Measurements from ENCODE around the gene DPF3.

Gene DPF3

DNA sequence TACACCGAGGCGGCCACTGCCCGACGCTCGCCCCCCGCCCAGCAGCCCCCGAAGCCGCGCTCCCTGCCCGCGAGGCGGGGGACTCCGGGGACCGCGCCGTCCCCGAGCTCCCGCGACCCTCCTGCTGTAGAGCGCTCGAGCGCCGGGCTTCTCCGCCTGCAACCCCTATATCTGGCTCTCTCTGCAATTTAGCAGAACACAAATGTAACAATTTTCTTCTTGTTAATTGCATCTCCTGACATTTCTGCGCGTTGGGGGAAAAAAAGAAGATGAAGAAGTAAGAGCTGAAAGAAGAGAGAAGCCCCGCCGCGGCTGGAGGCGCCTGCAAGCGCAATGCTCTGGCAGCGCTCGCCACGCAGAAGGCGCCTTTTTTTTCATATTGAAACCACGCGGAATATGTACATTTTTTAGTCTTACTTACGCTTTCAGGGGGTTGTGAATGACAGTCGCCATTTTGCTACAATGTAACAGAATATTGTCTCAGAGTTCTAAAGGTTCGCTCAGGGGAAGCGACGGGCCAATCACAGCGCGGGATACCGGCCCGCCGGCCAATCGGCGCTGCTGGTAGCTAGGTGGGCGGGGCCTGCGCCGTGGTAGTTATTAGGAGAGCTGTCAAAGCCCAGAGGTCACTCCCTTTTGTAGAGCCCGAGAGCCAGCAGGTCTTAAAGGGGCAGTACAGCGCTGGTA is at the start of gene DPF3:
Gene DPF3 (minus strand): TSS at position 466 of the 687 bp plus-strand sequence. CDS start 13 bp downstream, at position 453.
- H3K4me3 ChIP-seq (ENCODE audit: low read depth, low read length): peak within 1 kb of the TSS; percentile 72
- TF ChIP-seq, protein P1, sequence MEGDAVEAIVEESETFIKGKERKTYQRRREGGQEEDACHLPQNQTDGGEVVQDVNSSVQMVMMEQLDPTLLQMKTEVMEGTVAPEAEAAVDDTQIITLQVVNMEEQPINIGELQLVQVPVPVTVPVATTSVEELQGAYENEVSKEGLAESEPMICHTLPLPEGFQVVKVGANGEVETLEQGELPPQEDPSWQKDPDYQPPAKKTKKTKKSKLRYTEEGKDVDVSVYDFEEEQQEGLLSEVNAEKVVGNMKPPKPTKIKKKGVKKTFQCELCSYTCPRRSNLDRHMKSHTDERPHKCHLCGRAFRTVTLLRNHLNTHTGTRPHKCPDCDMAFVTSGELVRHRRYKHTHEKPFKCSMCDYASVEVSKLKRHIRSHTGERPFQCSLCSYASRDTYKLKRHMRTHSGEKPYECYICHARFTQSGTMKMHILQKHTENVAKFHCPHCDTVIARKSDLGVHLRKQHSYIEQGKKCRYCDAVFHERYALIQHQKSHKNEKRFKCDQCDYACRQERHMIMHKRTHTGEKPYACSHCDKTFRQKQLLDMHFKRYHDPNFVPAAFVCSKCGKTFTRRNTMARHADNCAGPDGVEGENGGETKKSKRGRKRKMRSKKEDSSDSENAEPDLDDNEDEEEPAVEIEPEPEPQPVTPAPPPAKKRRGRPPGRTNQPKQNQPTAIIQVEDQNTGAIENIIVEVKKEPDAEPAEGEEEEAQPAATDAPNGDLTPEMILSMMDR (IDR thresholded peaks at IDR 0.05; ENCODE audit: borderline replicate concordance, insufficient read depth, low read depth, low read length): no peak

DNA sequence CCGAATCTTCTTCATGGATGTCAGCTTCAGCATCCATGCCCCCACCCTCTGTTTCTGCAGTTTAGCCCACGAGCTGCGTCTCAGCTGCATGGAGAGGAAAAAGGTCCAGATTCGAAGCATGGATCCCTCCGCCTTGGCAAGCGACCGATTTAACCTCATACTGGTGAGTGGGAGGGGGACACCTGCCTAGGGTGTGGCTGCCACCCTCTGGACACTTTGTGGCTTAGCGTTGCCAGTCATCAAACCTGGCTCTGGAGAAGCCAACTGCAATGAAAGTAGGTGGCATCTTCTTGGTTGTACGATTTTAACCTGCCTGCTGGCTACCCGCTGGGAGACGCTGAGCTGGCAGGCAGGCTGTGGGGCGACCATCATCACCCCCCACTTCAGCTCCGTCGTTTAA is 49.0 kb upstream of the DPF3 start:
- H3K4me3 ChIP-seq (ENCODE audit: low read depth, low read length): no peak overlapping the region
- TF ChIP-seq, protein P1 (IDR thresholded peaks at IDR 0.05; ENCODE audit: borderline replicate concordance, insufficient read depth, low read depth, low read length): no peak

DNA sequence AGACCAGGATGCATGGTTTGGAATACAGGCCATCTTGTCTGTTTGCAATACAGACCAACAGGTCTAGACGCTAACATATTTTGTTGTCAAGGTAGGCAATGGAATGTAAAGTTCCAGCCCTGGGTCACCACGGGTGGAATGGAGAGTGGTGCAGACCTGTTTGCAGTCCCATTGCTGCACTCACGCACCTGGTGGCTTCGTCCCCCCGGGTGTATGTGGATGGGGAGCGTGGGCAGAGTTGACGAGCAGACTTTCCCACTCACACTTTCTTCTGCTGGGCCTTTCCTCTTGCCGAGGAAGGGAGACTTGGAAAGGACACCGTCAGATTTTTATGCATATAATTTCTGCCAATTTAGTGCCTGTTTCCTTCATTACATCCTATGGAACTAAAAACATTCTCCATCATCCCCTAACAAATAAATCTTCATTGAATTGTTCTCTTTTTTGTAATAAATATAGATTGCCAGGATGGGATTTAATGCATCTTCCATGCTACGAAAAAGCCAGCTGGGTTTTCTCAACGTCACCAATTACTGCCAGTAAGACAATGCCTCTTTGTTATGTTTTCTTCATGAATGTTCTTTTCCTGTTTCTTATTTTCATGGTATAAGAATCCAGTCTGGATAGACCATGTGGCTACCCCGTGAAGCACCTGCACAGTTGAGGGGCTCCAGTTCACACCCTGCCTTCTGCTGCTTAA is 47.5 kb upstream of the DPF3 start:
- H3K4me3 ChIP-seq (ENCODE audit: low read depth, low read length): no peak overlapping the region
- TF ChIP-seq, protein P1 (IDR thresholded peaks at IDR 0.05; ENCODE audit: borderline replicate concordance, insufficient read depth, low read depth, low read length): no peak

DNA sequence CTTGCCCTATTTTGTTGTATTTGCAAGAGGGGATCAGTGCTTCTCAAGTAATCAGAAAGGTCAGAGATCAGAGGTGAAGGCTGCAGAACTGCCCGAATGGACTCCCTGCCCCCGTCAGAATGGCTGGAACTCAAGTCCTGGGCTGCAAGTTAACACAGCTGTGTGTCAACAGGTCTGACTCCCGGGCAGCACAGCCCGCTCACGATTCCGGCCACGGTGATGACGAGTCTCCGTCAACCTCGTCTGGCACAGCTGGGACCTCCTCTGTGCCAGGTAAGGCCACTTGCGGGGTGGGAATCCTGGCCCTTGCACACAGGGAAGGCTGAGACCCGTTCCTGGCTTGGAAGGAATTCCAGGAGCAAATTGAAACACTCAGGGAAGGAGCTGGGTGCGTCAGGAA is 45.7 kb upstream of the DPF3 start:
- H3K4me3 ChIP-seq (ENCODE audit: low read depth, low read length): no peak overlapping the region
- TF ChIP-seq, protein P1 (IDR thresholded peaks at IDR 0.05; ENCODE audit: borderline replicate concordance, insufficient read depth, low read depth, low read length): no peak

DNA sequence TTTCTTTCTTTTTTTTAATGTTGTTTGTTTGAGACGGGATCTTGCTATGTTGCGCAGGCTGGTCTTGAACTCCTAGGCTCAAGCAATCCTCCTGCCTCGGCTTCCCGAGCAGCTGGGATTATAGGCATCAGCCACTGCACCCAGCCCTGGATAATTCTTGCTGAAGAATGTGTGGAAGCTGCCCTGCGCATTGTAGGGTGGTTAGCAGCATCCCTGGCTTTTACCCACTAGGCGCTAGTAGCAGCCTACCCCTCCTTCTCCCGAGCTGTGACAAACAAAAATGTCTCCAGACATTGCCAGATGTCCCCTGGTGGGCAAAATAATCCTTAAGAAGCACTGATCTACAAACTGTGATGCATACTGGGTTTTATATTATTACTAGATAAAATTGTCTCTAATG is 39.0 kb upstream of the DPF3 start:
- H3K4me3 ChIP-seq (ENCODE audit: low read depth, low read length): no peak overlapping the region
- TF ChIP-seq, protein P1 (IDR thresholded peaks at IDR 0.05; ENCODE audit: borderline replicate concordance, insufficient read depth, low read depth, low read length): no peak

DNA sequence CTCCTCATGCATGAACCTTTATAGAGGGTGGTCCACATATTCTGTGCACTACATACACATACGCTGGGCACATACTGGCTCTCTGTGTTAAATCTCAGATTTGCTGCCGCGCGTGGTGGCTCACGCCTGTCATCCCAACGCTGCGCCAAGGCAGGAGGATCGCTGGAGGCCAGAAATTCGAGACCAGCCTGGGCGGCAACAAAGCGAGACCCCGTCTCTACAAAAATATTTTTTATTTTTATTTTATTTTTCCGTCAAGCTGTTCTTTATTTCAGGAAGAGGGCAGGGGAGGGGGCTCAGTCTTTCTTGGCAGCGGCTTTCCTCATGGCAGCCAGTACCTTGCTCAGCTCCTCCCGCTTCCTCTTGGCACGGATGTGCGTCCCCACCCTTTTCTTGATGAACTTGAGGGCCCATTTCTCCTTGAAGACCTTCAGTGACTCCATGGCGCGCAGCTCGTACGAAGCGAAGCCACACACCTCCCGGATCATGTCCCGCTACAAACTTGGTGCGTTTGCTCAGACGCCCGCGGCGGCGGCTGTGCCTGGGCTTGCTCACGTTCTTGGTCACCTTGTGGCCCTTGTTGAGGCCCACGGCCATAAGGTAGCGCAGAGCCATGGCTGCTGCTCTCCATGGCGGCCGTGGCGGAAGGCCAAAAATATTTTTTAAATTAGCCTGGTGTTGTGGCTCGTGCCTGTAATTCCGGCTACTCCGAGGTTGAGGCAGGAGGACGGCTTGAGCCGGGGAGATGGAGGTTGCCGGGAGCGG is 35.6 kb upstream of the DPF3 start:
- no peak overlapping the region for H3K4me3 ChIP-seq (ENCODE audit: low read depth, low read length)
- TF ChIP-seq, protein P1 (IDR thresholded peaks at IDR 0.05; ENCODE audit: borderline replicate concordance, insufficient read depth, low read depth, low read length): no peak
